H1 (cell line): ENCODE measurements around the gene FSTL4.

Experiments
- CHD1 ChIP-seq: IDR thresholded peaks from 2 replicates; pipeline ENCODE4 v1.6.1; 2012; ENCODE audit warnings: low read depth, low read length, improper control_type of control experiment
- CHD2 ChIP-seq: IDR thresholded peaks from 2 replicates; pipeline ENCODE4 v1.6.1; 2012; ENCODE audit warnings: low read length, improper control_type of control experiment
- CTCF ChIP-seq, 3 experiments: IDR thresholded peaks; 1 replicate in 2 of 3; 2 replicates in 1 of 3; pipeline versions ENCODE4 v1.5.1 to v1.6.1; 2011; ENCODE audit warnings: low read length in 3 of 3, mild to moderate bottlenecking in 3 of 3, inconsistent platforms in 2 of 3, low read depth in 1 of 3, moderate library complexity in 1 of 3; ENCODE audit not compliant: insufficient read depth in 1 of 3; ENCODE audit errors: control extremely low read depth in 1 of 3
- POLR2A ChIP-seq, 2 experiments: IDR thresholded peaks; 1 replicate in 1 of 2; 2 replicates in 1 of 2; pipeline ENCODE4 v1.6.1; 2011; ENCODE audit warnings: low read depth in 2 of 2, low read length in 2 of 2, mild to moderate bottlenecking in 2 of 2; ENCODE audit errors: control extremely low read depth in 1 of 2
- POLR2AphosphoS5 ChIP-seq: IDR thresholded peaks from 2 replicates; pipeline ENCODE4 v1.6.1; 2011; ENCODE audit warnings: low read depth, low read length
- RFX5 ChIP-seq: IDR thresholded peaks from 2 replicates; pipeline ENCODE4 v1.6.1; 2011; ENCODE audit warnings: low read depth, low read length, improper control_type of control experiment, borderline replicate concordance
- SUZ12 ChIP-seq: fragments of 200-600 bp; sonication (generic); IDR thresholded peaks from 2 replicates; pipeline ENCODE4 v1.6.1; 2012; ENCODE audit warnings: mild to moderate bottlenecking, inconsistent platforms, low read length, moderate library complexity, mixed read lengths
- TAF1 ChIP-seq: IDR thresholded peaks from 2 replicates; pipeline ENCODE4 v1.6.1; 2011; ENCODE audit warnings: mild to moderate bottlenecking, low read depth, low read length
- TF ChIP-seq, protein P1 (sequence below): IDR thresholded peaks from 2 replicates; pipeline ENCODE4 v1.6.1; 2012; ENCODE audit warnings: inconsistent platforms

GRCh38 chr5:133359861-133360260 is 252.5 kb downstream of the FSTL4 start:
- TF ChIP-seq SUZ12 (no peak), CTCF (IDR thresholded peaks at IDR 0.05; ENCODE audit: control extremely low read depth in 1 of 3, insufficient read depth in 1 of 3, low read depth in 1 of 3, low read length in 3 of 3) (no peak), POLR2AphosphoS5 (no peak), CHD2 (no peak), POLR2A (IDR thresholded peaks at IDR 0.05; ENCODE audit: control extremely low read depth in 1 of 2, low read depth in 2 of 2, low read length in 2 of 2) (no peak), RFX5 (no peak), CHD1 (no peak), TAF1 (no peak)
- TF ChIP-seq, protein P1, sequence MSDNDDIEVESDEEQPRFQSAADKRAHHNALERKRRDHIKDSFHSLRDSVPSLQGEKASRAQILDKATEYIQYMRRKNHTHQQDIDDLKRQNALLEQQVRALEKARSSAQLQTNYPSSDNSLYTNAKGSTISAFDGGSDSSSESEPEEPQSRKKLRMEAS = no peak
